Central memory CD4-positive, alpha-beta T cell (primary cell): Measurements from ENCODE around the gene CRACR2A.

Experiments used
- DNase-seq: peaks from one replicate; pipeline ENCODE4 v3.0.0; 2022

The CRACR2A gene

GRCh38 chr12:3614806-3615466 lies 138.0 kb downstream of the CRACR2A start:
- no peak for DNase-seq

DNA sequence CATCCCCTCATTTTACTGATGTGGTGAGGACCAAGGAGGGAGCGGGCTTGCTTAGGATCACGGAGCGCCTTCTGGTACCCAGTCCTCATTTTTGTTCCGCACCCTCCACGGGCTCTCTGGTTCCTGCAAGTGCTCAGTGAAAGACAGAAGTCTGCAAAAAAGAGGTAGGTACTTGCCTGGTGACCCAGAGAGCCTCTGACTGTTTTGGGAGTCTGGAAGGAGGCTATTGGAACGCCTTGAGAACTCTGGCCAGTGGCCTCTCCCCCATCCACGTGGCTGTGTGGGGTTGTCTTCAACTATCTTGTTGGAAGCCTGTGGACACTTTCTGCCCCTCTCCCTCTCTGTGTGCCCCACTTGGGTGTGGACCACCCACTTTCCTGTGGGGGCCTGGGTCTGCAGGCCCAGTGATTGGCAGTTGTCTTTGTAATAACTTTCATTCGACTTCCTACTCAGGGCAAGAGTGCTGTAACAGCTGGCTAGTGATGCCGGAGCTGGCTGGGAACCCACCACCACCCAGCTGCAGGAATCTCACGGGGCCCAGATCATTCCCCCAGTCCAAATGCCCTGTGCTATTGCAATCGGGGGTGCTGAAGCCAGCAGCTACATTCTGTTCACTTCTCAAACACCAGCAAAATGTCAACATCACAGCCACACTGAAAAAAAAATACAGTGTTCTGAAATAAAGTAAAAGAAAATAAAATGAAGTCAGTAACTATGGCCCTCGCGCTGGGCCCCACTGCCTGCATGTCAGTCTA lies 139.1 kb downstream of the CRACR2A start:
- DNase-seq = no peak

- no peak for DNase-seq
Measured at GRCh38 chr12:3611860-3612703, 140.8 kb downstream of the CRACR2A start.

GRCh38 chr12:3607821-3608220 lies 145.1 kb downstream of the CRACR2A start:
- DNase-seq = no peak

DNA sequence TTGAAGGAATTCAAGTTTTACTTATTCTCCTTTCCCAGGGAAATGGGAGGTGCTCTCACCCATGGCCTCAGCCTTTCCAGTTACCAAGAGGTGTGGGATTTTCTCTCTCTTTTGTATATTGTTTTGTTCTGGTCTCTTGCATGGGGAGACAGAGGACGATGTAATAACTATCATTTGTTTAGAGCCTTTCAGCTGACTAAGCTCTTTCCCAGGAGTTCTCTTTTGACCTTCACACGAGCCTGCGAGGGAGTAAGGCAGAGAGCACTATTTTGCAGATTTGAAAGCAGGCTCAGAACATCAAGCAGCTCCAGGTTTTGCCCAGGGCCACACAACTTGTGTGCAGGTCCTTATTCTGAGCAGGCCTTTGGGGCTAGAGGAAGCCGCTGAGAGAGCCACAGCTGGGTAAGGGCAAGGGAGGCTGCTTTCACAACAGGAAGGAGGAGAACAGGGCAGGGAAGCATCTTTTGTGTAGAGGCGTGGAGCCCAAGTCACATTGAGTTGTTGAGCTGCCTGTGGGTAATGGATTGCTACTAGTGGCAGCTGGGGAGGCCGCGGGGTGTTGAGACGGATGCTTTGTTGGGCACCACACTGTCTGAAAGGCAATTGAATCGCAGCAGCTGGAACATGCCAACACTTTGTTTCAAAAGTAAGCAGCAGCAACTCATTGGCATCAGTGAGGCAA lies 145.7 kb downstream of the CRACR2A start:
- DNase-seq = no peak

DNA sequence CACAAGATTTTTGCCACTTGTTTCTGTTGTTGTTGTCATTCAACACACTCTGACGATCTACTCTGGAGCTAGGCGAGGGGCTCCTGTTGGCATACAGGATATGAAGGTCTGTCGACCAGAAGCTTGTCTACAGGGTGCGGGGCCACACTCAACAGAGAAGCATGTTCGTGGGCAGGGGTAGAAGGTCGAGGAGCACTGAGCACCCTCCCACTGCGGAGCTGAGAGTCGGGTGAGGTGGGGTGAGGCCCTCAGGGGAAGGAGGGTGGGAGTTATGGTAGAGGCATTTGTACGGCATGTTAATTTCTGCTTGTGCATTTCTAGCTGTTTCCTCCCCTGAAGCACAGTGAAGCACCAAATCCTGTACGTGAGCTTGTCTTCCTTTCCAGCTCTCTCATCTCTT lies 146.8 kb downstream of the CRACR2A start:
- no peak for DNase-seq

- DNase-seq = no peak
Measured at GRCh38 chr12:3605692-3606091, 147.2 kb downstream of the CRACR2A start.

DNA sequence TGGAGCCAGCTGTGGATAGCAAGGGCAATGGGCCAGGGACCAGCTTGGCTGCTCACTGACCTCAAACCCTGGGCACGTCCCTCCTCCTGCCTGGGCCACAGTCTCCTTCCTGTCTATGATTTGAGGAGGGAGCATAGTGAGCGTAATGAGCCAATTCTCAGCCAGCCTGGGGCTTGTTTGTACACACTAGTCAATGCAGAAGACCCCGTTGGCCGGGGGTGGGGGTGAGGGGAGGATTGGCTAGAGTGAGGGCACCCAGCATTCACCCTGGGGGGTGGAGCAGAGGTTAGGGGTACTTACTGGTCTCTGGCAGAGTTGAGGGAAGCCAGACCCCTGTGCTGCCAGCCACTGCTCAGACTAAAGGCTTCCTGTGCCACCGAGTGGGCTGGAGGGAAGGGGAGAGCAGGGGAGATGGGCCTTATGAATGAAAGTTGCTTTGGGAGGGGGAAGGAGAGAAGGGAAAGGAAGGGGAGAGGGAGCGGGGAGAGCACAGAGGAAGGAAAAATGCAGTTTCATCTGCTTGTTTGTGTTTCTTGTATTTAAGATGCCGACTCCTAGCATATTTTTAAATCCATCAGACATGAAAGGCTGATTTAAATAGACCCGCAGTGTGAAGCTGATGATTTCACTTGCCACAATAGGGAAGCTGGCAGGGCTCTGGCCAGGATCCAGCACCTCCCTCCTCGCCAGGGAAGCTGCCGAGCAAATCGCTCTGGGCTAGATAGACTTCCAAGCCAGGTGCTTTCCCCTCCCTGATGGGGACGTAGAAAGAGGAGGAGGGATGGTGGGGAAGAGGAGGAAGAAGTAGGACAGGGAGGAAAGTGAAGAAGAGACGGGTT lies 147.9 kb downstream of the CRACR2A start:
- DNase-seq = no peak

DNA sequence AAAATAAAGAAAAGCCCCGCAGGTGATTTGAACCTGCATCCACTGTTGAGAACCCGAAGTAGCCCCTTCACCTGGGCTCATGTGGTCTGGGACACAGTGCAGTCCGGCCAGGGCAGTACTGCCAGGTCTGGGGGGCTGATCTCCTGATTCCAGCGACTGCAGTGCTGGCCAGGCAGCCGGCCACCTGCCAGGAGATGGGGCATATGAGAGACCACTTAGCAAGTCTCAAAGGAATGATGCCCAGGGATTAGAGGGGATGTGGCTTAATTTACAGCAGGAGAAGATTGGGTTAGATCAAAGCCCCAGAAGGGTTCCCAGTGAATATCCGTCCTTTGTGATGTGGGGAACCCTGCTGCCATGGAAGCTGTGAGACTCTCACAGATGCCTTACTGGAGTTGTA lies 148.6 kb downstream of the CRACR2A start:
- DNase-seq = no peak

- no peak for DNase-seq
Measured at GRCh38 chr12:3603576-3603975, 149.3 kb downstream of the CRACR2A start.

- DNase-seq = no peak
Measured at GRCh38 chr12:3602488-3602887, 150.4 kb downstream of the CRACR2A start.

DNA sequence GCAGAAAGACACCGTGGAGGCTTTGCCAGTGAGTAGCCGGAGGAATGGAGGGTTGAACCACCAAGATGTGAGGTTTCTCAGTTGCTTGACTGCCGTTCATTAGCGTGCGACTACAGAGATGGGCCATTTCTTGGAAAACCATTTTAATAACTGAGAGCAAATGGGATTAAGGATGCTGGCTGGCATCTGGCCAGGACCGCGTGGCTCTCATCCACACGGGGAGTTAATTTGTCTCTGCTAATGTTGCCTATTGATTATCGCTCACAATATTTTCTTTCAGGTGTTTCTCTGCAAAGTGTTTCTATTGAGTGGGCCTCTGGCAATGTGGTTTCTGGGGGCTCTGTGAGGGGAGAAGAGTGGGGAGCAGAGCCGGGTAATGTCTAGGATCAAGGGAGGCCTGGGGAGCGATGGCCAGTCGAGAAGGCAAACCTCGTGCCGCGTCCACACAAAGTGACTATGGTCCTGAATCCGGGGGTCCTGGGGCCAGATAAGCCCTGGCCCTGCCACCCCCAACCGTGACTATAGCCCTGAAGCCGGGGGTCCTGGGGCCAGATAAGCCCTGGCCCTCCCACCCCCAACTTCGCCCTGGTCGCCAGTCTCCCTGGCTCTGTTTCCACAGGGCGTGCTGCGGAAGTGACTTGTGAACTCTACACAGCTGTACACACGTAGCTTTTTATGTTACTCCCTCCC lies 151.3 kb downstream of the CRACR2A start:
- no peak for DNase-seq

- DNase-seq = no peak
Measured at GRCh38 chr12:3600951-3601350, 152.0 kb downstream of the CRACR2A start.

GRCh38 chr12:3600039-3600720 lies 152.7 kb downstream of the CRACR2A start:
- no peak for DNase-seq

GRCh38 chr12:3598896-3599860 lies 153.7 kb downstream of the CRACR2A start:
- DNase-seq = no peak

DNA sequence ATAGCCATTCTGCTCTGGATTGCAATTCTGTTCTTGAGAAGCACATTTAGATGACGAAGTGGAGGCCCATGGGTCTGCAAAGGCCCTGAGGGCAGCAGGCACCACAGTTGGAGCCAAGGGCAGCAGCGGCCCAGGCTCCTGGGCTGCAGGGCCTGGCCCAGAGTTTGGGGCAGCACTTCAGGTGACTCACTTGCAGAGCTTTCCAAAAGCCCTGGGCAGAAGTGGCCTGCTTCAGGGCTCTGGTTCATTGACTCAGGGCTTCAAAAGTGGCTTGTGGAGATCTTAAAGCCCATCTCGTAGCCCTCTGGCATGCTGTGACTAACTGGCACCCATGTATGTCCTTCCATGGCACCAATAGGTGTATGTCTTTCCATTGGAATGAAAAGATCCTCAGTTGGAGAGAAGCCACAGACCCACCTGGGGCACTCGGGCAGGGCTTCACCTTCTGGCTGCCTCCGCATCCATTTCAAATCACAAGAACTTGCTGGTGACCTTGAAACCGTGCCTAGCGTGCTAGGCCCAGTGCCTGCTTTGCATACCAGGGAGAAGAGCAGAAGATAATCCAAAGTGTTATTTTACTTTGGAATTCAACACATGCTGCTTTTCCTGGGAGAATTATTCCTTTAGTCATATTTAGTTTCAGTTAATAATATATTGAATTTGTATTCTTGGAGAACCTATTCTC lies 155.2 kb downstream of the CRACR2A start:
- DNase-seq = no peak

GRCh38 chr12:3596703-3597415 lies 156.1 kb downstream of the CRACR2A start:
- DNase-seq = no peak

GRCh38 chr12:3595721-3596120 lies 157.2 kb downstream of the CRACR2A start:
- DNase-seq = no peak
